SK-MEL-5 (cell line): Measurements from ENCODE around the gene TMEM190. TPM values are rescaled to one million over a fixed set of nuclear protein-coding genes. Genes with fewer than 3 reads are reported as not detected.

Experiments
- DNase-seq: peaks from one replicate; pipeline ENCODE4 v3.0.0-alpha.2; 2016; ENCODE audit warnings: low read depth, low spot score
- in situ Hi-C: cut with HindIII; loops from 2 replicates; pipeline ENCODE4 v1.10.0; 2016; ENCODE audit warnings: low sequenced_read_pairs, high pct_unique_total_duplicates, low pct_unique_long_range_greater_than_20kb
- total RNA-seq: library from RNA; depleted of rRNA; stranded (reverse); fragments of >200 nt; shearing (Covaris generic); gene quantifications from 2 replicates; pipeline ENCODE4 v1.2.3, GENCODE V29; 2014

Gene TMEM190
- total RNA-seq, 1 experiment from 2014 or later = not detected

DNA sequence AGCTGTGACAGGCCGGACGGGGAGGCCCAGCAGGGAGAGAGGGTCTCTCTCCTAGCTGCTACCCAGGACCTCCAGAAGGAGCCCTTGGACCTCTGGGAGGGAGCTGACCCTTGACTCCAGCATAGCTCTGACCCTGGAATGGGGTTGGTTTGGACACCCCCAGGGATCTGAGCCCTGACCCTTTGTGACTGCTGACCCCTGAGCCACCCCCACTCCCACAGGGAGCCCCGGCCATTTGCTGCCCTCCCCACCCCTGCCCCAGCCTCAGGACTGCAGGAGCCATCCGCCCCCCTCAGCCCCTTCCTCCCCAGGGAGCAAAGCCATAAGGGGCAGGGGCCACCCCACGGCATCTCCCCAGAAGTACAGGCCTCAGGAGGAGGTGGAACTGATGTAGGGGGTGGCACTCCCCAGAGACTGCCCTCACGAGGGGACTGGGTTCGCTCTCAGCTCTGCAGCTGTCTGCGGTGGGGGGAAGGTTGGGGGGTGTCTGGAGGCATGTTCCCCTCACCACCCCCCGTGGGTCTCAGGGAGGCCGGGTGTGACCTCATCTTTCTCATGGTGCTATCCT is 29.1 kb upstream of the TMEM190 start:
- in situ Hi-C loops = no loop called here
- no peak for DNase-seq

DNA sequence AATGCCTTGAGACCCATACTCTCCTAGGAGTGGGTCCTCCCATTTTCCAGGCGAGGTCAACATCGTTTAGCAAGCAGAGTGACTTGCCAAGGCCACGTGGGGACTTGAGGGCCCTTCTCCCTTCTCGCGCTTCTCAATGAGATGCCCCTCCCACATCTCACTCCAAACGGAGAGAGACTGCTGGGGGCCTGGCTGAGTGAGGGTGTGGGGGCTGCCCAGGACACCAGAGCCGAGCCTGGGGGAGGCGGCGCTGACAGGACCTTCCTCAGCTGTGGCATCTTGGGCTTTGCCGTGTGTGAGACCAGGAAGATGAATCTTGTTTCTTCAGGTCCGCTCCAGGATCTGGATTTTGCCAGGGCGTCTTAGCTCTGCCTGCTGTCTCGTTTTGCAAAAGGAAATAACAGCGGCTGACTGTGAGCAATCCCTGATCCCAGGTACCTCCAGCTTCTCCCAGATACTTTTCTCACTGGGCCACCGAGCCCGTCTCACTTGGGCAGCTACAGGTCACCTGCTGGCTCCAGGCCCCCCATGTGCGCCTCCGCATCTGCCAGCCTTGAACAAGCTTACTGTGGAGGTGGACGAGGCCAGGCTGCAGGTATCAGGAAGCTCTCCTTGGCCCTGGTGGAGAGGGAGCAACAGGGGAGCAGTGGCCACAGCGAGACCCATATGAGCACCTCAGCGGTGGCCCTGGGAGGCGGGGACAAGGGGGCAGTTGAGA is 28.1 kb upstream of the TMEM190 start:
- no peak for DNase-seq
- in situ Hi-C loops = no loop called here

DNA sequence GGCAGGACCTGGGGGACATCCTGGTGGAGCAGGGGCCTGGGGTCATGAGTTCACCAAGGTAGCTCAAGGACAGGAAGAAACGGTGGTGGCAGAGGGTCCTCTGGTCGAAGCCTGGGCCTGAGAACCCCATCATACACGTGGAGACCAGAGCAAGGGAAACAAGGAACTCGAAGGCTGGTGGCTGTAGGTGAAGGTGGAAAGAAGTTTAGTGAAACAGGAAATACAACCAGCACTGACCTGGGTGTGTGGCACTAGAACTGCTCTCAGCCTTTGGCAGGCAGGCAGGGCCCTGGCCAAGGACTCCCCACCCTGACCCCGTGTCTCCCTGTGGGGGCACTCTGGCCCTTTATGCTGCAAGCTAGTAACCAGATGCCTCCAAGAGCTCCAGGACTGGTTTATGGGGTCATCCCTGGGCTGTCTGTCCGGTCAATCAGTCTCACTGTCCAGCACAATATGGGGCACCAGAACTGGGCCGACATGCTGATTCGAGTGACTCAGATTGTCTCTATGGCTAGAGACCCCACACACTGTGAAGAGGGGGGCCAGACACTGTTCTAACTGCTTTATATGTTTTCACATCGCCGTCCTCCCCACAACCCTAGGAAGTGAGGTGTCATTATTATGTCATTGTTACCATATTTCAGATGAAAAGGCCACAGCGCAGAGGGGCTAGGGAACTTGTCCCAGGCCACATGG is 25.9 kb upstream of the TMEM190 start:
- in situ Hi-C loops = no loop called here
- DNase-seq = no peak

DNA sequence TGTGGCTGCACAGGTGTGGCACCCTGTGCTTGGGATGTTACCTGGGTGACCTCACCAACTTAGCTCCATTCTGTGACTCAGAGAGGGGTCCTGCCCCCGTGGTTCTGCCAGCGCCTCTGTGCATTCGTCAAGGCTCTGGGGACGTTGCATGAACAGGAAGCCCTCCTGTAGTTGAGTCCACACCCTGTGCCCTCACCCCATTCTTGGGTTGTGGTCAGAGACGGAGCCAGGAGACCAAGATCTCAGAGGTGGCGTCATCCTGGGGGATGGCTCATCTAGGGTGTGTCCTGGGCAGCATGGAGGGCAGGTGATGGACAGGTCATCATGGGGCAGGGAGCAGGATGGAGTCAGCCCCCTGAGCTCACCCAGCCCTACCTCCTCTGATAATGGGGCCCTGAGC is 24.6 kb upstream of the TMEM190 start:
- no peak for DNase-seq
- in situ Hi-C loops = no loop called here

DNA sequence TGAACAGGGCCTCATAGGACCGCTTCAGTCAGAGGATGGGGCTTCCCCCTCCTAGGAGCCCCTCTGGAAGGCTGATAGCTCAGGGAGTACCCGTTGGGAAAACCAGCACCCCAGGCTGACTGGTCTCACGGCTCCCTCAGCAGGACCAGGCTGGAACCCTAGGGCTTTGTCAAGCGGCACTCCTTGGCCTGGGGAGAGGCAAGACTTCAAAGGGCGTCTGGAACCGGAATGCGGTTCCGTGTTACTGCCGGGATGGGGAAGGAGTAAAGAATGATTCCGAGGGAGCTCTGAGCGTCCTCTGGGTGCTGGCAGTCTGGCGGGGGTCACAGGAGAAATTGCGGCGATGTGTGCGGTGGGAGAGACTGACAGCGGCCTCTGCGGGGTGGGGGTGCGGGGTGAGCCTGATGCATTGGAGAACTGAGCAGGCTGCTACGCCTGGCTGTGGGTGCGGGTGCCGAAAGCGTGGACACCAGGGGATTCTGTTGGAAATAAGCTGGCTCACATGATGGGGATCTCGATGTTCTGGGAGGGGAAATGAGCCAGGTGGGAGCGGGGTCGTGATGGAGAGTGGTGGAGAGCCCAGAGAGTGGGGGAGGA is 24.0 kb upstream of the TMEM190 start:
- in situ Hi-C loops = no loop called here
- DNase-seq = no peak

DNA sequence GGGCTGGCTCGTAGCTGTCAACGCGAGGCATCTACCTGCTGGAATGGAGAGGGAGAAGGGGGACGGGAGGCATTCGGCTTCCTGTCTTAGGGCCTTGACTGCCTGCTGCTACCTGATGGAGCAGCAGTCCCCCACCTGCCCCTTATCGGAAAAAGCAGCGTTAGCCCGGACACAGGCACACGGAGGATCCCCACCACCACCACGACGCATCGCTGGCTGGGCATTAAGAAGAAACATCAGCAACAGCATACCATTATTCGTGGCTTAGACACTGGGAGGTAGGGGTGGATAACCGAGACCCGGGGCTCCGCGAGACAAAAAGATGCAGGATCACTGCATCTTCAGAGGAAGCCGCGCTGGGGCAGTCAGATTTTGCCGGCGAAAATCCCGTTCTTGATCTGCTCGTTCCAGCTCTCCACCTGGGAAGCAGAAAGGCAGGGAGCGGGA is 23.2 kb upstream of the TMEM190 start:
- in situ Hi-C loops = no loop called here
- no peak for DNase-seq

DNA sequence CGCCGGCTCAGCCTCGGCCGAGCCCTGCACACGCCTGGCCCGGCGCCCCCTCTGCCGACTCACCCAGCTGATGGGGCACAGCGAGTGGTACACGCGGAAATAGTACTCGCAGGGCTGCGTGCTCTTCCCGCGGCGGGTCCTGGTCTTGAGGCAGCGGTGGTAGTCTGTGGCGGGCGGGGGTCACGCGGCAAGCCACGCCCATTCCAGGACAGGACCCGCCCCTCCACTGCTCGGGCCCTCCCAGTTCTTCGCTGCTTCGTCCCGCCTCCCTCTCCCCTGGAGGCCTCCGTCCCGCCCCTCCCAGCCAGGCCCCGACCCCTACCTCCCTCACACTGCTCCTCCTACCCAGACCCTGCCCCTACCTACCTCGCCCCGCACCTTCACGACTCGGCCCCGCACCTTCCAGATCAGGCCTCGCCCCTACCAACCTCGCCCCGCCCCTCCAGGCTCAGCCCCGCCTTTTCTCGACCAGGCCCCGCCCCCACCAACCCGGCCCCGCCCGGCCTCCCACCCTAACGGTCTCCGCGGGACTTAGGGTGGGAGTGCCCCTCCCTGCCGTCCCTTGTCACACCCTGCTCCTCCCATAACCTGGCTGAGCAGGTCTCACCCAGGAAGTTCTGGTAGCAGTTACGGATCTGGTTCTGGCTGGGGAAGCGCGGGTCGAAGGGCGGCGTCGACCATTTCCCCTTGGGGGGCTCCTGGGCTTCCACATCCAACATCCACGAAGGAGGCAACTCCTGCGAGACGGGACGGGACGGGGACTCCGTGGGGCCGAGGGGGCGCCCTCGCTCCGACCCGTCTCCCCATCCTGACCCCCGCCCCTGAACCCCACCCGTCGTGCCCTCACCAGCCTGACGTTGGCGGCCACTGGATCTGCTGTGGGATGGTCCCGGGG is 22.6 kb upstream of the TMEM190 start:
- DNase-seq = peak; percentile 58
- in situ Hi-C loops = no loop called here

DNA sequence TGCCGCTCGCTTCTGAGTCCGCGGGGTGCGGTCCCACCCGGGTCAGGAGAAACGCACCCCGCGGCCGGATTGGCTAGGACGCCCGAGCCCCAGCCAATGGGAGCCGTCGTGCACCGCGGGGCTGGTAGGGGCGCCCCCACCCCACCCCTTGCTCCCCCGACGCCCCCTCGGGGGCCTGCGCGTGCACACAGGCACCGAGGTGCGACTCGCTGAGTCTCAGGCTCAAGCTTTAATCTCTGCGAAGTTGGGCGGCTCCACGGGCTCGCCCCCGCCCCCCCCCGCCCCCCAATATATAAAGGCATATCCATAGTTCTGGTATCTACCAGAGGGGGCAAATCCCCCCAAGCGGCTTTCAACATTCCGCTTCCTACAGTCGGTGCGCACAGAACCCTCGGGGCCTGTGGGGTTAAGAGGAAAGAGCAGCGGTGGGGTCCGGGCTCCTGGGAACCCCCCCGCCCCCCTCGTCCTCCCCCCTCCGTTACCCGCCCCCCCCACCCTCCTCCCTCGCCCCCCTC is 21.9 kb upstream of the TMEM190 start, which contains the start of gene COX6B2:
Gene COX6B2, minus strand, starts transcription at position 22 of the 515 bp plus-strand sequence. CDS start 198 bp downstream, outside the sequence.
- in situ Hi-C loops = no loop called here
- no peak for DNase-seq

DNA sequence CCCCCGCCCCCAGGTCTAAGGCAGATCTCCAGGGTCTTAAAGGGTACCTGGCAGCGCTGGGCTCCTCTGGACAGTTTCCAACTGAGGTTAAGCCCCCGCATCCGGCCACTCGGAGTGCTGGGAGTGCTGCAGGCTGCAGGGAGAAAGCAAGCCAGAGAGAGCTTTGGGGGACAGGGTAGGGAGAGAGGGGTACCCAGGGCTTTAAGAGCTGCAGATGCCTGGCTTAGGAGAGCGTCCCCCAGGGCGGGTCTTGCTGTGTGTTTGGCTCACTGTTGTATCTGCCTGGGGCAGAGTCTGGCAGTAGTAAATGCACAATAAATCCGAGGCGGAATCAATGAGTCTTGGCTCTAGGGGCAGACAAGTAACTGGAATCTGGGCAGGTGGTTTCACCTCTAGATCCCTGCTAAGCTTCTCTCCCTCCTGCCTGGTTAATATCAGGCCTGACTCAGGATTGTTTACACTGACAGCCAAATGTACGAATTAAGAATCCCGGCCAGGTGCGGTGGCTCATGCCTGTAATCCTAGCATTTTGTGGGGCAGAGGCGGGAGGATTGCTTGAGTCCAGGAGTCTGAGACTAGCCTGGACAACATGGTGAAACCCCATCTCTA is 21.3 kb upstream of the TMEM190 start:
- in situ Hi-C loops = no loop called here
- no peak for DNase-seq

DNA sequence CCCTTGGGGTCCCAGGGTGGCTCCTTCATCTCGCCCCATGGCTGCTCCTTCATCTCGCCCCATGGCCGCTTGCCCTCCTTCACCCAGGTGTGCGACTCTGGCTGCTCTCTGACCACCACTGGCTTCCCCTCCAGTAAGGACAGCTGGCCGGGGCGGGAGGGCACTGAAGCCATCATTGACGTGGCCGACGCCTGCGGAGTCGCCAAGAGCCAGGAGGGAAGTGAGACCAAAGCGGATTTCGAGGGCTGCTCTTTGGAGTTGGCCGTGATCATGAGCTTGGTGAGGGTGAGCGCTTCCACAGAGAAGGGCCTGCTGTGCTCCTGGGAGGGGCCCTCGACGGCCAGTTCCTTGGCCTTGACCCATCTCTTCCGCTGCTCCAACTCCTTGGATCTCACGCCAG is 18.1 kb upstream of the TMEM190 start:
- DNase-seq = no peak
- in situ Hi-C loops = no loop called here

DNA sequence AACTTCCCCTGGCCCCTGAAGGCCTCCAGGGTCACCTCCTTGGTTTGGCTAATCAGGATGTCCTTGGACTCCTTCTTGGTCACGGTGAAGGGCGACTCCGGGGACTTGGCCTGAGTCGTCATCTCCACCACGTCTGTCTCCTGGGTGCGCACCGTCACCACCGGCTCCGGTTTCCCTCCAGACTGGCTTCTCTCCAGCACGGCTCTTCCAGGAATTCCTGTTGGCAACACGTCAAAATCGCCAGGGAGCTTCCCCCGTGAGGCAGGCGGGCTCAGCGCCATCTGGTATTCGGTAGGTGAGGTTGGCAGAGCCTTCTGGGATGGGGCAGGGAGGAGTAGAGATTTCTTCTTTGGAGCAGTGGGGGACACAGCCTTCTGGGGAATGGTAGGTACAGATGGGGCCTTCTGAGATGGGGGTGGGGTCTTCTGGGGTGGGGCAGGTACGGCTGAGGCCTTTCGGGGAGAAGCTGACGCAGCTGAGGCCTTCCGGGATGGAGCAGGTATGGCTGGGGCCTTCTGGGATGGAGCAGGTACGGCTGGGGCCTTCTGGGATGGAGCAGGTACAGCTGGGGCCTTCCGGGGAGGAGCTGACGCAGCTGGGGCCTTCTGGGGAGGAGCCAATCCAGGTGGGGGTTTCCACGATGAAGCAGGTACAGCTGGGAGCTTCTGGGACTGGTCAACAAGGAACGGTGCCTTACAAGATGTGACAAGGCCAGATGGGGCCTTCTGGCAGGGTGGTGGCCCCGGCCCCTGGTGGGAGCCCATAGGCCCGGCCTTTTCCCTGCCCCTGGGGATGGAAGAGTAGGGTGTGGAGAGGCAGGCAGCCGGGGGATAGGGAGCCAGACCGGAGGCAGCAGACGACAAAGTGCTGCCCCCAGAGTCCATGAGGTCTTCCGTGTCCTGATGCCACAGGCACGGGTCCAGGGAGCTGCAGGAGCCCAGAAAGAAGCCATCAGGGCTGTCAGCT is 17.4 kb upstream of the TMEM190 start:
- in situ Hi-C loops = no loop called here
- no peak for DNase-seq

DNA sequence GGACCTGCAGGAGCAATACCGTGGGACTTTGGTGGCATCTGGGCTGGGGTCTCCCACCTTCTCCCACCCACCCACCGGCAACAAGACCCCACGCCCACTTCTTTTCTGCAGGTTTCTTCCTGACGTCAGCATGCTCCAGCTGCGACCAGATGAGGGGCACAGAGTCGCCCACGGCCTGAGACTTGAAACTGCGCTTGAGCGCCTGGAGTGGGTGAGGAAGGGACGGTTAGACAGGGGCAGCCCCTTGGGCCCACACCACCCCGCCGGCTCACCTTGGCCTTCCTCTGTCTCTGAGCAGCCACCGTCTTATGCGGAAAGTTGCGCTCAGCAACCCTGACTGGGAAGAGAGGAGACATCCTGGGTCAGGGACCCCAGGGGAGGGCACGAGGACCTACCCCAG is 15.7 kb upstream of the TMEM190 start:
- in situ Hi-C loops = no loop called here
- DNase-seq = no peak

DNA sequence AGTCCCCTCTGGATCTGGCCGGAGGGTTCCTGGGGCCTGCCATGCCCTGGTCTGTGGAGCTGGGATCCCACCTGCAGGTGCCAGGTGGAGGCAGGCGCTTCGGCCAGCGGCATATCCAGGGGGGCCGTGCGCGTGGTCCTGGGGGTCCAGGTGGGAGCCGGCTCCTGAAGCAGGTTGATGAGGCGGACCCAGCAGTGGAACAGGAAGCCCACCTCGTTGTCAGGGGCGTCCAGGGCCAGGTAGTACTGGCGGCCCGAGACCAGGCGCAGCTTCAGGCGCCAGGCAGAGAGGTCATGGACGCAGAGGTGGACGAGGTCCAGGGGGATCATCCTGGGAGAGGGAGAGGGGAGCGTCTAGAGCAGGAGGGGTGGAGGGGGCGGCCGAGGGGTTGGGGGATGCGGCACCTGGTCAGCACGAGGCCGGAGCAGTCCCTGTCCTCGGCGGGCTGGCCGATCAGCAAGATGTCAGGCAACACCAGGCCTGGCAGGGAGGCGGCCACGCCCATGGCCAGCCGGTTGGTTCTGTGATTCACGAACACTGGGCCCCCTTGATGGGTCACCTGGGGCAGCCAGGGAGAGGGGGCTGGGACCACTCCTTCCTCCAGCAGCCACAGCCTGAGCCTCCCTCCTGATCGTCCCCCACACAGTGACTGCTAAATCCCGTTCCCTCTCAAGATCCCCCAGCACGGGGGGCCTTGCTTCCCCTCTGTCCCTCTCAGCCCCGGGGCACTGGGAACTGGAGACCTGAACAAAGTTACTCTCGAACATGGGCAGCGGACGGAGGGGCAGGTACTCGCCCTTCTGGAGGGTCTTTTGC is 14.2 kb upstream of the TMEM190 start:
- in situ Hi-C loops = no loop called here
- no peak for DNase-seq

DNA sequence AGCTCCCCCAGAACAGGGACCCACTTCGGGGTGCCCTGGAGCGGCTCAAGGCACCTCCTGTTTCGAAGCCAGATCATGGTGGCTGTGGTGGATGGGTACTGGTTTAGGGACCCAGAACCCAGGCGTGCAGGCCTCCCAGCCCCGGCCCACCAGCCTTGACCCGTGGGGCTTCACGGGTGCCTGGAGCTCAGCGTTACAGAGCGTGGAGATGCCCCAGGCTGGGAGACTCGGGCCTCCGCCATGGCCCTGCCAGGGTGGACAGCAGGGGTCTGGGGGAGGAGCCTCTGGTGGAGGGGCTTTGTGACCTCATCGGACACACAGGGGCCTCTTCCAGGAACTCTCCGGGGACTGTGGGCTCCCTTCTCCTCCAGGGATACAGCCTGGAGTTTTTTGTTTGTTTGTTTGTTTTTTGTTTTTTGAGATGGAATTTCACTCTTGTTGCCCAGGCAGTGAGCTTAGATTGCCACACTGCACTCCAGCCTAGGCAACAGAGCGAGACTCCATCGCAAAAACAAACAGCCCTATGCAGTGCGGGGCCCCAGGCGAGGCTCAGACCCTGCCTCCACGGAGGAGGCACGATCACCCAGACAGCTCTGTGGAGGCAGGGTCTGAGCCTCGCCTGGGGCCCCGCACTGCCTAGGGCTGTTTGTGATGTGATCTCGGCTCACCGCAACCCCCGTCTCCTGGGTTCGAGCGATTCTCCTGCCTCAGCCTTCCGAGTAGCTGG is 13.5 kb upstream of the TMEM190 start, which contains the start of gene GARIN5B:
Gene GARIN5B, minus strand, starts transcription at position 271 of the 727 bp plus-strand sequence. Its CDS starts 194 bp downstream, at position 77.
- DNase-seq = no peak
- in situ Hi-C loops = no loop called here
